NCI-H2196 treated with DMSO at 0.1 percent for 48 hours (cell line): ENCODE measurements around the gene DOCK9.
"Not testable (repeated sequence)": the region's sequence is repeated elsewhere in the genome, so short reads cannot be mapped to it uniquely, and the experiment has no call there.

Experiments
- DNase-seq: peaks from one replicate; lab custom pipeline; 2025; ENCODE audit not compliant: unreplicated experiment; lab: John Stamatoyannopoulos, UW

DOCK9 gene

GRCh38 chr13:98921015-98921580 is 56.8 kb downstream of the DOCK9 start:
- DNase-seq = no peak

DNA sequence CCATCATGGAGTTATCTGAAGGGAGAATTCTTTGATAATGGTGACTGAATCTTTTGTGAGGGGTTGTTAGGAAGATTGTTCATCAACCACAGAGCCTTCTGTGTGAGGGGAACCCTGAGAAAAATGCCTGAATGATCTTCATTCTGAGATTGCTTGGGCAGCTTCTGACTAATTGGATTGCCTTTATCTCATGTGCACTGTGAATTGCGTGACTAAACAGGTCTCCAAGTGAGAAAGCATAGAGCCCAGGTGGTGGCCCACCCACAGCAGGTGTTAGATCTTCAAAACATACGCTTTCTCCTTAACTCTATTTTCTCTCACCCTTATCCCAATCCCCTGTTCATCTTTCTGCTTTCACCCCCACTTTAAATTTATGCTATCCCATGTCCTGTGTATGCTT is 58.3 kb downstream of the DOCK9 start:
- no peak for DNase-seq

- no peak for DNase-seq
Observed at GRCh38 chr13:98918771-98919170, 59.1 kb downstream of the DOCK9 start.

DNA sequence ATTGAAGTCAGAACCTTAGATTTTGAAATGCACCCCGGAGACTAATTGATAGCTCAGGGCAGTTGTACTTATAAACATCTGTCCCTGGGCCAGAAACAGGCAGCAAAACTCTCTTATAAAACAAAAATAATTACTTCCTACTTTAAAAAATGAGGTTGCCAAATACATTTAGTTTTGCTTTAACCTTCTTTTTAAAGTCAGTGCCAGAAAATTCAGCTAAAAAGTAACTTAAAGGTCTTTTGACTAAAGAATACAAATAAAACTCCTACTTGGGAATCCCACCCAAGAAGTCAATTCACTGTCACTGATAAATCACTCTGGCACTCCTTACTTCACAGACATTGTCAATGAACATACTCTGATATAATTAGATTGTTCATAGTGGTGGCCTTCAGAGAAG is 60.7 kb downstream of the DOCK9 start:
- DNase-seq = no peak

GRCh38 chr13:98916403-98916802 is 61.5 kb downstream of the DOCK9 start:
- DNase-seq = no peak

DNA sequence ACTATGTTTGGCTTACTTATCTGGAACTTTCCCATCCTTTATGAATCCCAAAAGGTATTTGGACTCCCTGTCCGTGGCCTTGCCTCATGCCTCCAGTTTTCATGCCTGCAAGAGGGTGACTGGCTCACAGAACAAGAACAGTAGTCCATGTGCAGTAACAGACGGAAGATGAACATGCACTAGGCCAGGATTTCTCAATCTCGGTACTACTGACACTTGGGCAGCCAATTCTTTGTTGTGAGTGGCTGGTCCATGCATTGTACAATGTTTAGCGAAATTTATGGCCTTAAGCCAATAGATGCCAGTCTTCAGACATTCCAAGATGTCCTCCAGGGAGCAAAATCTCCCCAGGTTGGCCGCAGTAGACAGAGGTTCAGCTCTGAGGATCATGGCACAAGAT is 61.9 kb downstream of the DOCK9 start:
- DNase-seq = no peak

DNA sequence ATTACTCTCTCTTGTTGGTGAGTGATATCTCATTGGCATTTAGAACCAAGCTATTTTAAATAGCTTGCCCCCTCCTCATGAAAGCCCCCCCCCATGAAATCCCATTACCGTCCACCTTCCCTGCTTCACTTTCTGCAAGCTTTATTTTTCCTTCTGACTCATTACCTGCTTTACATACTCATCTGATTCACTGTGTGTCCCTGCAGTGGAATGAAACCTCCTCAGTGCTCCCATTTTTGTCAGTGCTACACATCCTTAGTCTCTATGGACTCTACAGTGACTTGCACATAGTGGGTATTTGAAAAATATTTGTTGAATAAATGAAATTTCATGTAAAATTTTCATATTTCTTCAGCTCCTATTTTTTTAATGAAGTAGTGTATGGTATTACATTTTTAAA is 62.3 kb downstream of the DOCK9 start:
- no peak for DNase-seq

GRCh38 chr13:98913741-98914140 is 64.1 kb downstream of the DOCK9 start:
- DNase-seq = no peak

GRCh38 chr13:98912846-98913245 is 65.0 kb downstream of the DOCK9 start:
- no peak for DNase-seq

- no peak for DNase-seq
Observed at GRCh38 chr13:98910501-98910951, 67.3 kb downstream of the DOCK9 start.

- DNase-seq = no peak
Observed at GRCh38 chr13:98909016-98909415, 68.8 kb downstream of the DOCK9 start.

DNA sequence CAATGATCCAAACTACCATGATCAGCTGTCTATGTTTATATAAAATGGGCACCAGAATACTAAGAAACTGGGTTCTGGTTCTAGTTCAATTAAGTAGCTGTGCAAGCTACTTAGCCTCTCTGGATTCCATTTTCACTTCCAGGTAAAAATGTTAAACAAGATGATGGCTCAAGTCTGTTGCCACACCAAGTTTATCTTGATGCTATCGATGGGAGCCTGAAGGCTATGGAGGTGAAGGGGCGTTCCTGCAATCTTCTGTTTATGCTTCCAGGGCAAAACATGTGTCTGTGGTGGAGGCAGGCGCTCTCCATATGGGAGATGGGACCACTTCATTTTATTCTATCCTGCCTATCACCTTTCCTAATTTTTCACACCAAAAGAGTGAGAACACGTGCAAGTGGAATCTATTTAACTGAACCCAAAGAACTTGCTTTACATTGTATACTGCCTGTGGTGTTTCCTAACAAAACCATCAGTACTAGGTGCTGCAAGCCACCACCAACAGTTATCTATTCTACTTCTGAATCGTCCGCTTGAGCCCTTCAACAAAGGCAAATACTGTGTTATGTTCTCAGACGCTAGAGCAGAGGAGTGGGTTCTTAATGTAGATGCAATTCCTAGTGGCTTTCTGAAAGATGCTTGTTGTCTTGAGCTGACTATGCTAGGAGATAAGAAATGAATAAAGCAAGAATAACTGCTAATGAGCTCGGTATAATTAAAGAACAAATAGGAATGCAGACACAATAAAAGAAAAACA is 70.9 kb downstream of the DOCK9 start:
- no peak for DNase-seq

- DNase-seq = no peak
Observed at GRCh38 chr13:98905199-98905598, 72.7 kb downstream of the DOCK9 start.

GRCh38 chr13:98900442-98900841 is 77.4 kb downstream of the DOCK9 start:
- DNase-seq = no peak

DNA sequence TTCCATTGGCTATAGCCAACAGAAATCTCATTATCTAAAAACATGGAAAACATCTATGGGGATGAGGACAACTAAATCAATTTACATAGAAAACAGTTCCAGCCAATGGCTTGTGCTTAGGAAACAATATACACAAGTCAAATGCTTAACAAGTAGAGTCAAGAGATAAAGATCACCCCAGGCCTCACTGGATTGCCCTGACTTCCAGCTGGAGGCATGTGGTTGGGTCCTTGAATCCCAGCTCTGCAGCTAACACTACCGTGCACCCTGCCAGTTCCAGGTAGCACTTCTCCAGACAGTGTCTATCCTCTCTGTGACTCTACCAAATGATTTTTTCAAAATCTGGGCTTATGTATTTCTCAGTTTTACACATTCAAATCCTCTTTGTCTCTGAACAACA is 80.2 kb downstream of the DOCK9 start:
- no peak for DNase-seq

DNA sequence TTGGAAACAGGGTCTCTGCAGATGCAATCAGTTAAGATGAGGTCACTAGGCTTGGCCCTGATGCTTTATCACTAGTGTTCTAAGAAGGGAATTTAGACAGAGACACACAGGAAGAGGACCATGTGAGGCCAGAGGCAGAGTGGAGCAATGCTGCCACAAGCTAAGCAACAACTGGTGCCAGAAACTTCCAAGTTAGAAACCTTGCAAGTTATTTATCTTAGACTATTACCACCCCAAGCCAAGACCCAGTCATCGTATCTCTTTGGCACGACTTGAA is 81.1 kb downstream of the DOCK9 start:
- DNase-seq = no peak

DNA sequence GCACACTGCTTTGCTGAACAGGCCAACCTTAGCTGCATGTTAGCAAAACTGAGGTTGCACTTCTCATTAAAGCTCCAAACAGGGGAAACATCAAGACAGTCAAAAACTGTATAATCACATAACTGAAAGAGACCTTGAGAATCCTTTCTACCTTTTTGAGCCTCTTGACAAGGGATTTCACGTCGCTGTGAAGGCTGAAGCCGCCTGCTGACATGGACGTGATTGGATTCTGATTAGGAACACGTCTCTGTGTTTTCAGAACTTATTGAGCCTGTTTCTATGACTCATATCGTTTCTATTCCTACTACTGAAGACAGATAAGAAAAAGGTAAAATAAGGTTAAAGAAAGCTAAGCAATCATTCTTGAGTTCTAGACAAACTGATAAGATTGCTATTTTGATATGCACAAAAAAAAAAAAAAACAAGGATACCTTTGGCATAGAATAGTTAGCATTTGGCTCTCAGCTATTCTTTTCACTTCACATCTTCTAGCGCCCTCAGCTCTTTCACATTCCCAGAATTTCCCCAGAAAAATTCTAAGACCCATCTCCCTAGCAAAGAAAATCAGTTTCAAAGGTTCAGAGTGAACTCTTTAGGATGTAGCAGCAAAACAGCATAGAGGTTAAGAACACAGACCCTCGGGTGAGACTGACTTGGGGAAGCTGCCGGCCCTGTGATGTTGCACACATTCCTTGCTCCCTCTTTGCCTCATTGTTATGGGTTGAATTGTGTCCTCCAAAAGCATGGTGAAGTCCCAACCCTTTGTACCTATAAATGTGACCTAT is 81.6 kb downstream of the DOCK9 start:
- no peak for DNase-seq

- not testable (repeated sequence) for DNase-seq
Observed at GRCh38 chr13:98894814-98895213, 83.0 kb downstream of the DOCK9 start.

- DNase-seq = no peak
Observed at GRCh38 chr13:98893371-98893770, 84.5 kb downstream of the DOCK9 start.

DNA sequence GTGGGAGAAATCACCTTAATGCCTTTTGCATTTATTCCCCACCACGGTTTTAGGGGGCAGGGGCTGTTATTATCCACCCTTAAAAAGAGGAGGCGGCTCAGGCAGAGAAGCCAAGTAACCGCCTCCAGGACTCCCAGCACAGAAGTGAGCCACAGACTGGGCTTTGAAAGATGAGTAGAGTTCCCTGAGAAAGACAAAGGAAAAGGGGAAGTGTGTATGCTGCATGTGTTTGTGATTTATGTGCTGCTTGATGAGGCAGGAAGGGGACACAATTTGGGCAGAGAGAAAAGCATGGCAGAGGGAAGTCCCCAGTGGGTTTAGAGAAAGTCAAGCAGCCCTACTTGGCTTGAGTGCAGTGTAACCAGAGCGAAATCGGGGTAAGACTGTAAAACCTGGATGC is 85.0 kb downstream of the DOCK9 start:
- no peak for DNase-seq

DNA sequence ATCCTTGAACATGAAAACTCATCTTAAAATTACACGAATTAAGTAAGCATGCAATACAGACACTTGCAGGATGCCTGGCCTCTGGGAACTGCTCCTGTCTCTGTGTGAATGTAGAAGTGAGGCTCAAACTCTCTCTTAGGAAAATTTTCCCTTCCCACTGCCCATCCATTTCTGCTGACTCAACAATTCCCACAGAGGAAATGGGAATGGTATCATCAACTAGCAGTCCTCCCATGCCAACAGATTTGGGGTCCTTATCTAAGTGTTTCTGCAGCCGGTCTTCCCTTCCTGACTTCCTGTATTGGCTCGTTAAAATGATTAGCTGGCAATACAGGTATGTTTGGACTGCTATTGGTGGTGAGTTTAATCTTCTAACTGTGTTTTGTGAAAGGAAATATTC is 85.8 kb downstream of the DOCK9 start:
- no peak for DNase-seq

- no peak for DNase-seq
Observed at GRCh38 chr13:98890925-98891324, 86.9 kb downstream of the DOCK9 start.
